Measurements from ENCODE around the gene PPP2R1B. TPM values are rescaled to one million over a fixed set of nuclear protein-coding genes. Genes with fewer than 3 reads are reported as not detected.

PPP2R1B gene
- total RNA-seq: 7.4 TPM
- long read RNA-seq, full-length matches to known transcripts: 5 of 8 reads
- long read RNA-seq, partial matches to known transcripts: 1 of 8 reads
- long read RNA-seq, other reads (novel, unspliced or antisense): 2 of 8 reads

DNA sequence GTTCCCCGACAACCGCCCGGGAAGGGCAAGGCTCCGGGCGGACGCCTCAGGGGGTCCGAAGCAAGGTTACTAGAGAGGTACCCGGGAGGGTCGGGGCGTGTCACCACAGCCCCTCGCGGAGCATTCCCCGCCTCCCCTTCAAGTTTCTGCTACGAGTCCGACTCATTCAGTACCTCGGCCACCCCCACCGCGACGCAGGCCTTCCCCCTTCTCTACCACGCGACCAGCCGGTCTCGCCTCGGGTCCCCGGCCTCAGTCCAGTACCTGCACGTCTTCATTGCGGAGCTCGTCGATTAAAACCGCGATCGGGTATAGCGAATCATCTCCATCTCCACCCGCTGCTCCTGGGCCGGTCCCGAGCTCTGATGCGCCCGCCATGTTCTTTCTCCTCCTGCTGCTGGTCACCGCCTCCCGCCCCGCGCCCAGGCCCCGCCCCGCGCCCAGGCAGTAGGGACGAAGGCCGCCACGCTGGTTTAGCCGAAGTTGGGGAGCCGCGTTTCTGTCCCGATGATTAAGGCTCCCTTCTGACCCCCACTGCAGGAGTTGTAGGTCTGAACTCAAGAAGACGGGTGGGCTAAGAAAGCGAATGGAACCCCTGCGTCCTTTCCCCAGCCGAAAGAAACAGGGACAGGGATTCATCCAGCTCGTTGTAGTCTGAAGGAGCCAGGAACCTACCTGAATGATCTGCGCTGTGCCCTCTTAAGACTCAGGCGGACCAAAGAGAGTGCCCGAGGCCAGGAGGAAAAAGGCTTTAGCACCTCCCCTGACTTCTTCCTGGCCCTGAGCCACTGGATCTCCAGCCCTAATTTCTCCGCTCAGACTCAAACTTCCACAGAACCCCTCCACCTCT lies at the start of gene PPP2R1B:
Gene PPP2R1B, minus strand, starts transcription at position 406 of the 850 bp plus-strand sequence. Its CDS starts 28 bp downstream, at position 378.
- ATAC-seq (peak; percentile 99), DNase-seq (peak; percentile 81)
- intact Hi-C loops (cut with micrococcal nuclease): loop anchor here (10.0 kb wide), 1 partner anchor 79 kb away; no protein-coding TSS in a partner anchor

DNA sequence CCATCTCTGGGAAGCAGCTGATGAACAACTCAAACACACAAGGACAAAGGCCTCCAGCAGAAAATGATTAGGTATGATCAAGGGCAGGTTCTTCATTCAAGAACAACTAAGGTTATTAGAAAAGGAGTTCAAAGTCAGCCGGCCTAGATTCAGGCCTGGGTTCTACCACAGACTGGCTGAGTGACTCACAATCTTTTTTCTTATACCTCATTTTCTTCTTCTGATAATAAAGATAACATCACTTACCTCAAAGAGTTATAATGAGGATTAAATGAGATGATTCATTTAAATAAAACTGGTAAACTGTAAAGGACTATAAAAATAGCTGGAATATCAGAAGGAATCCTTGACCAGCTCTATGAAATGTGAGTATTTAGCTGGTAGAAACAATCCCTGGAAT lies 49.3 kb upstream of the PPP2R1B start:
- intact Hi-C loops (cut with micrococcal nuclease): no loop called here
- DNase-seq (no peak), ATAC-seq (no peak)

DNA sequence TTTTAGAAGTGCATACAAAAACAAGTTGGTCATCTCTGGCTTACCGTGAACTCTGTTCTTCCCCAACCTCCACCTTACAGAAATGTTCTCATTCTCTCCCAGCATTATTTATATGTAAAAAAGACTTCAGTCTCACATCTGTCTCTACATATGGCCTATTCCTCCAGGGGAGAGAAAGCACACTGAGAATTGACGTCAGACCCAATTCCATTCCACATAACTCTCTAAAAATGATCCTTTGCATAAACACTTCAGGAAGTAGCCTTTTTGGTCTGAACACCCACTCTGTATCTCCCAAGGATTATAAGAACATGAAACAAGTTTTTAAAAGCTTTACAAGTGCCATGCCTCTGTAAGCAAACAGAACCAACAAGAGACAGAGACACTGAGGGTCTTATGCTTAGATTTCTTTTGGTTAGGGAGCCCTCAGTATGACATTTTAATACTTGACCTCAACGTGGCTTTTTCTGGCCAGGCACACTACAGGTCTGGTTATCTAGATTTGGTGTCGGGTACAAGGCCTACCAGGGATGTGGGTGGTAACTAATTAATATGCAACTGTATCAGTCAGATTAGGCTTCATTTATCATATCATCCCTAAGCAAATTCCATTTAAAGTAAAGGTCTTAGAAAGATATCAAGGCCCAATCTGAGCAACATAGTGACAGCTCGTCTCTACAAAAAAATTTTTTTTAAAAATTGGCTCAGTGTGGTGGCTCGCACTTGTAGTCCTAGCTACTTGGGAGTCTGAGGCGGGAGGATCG lies 48.5 kb upstream of the PPP2R1B start:
- DNase-seq: no peak
- ATAC-seq: no peak

DNA sequence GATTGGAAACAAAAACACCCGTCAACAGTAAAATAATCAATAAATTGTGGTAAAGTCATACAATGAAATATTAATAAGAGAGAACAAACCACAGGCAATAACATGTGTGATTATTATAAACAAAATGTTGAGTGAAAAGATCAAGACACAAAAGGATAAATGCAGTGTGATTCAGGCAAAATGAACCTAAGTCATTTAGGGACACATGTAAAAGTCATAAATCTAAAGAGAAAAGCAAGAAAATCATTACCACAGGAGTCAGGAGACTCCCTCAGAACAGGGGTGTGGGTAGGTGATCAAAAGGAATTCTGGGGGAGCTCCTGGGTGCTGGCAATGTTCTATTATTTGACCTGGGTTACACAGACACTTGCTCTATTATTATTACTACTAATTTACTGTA lies 47.9 kb upstream of the PPP2R1B start:
- intact Hi-C loops (cut with micrococcal nuclease): no loop called here
- no peak for DNase-seq
- ATAC-seq: no peak

More for the DNA sequence above, 48.5 kb upstream of the PPP2R1B start:
- intact Hi-C loops (cut with micrococcal nuclease): no loop called here

DNA sequence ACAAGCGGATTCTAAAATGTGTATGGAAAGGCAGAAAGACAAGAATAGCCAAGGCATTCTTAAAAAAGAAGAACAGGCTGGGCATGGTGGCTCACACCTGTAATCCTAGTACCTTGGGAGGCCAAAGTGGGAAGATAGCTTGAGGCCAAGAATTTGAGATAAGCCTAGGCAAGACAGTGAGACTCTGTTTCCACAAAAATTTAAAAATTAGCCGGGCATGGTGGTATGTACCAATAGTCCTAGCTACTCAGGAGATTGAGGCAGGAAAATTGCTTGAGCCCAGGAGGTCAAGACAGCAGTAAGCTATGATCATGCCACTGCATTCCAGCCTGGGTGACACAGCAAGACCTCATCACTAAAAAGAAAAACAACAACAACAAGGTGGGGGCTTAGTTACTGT lies 46.0 kb upstream of the PPP2R1B start:
- intact Hi-C loops (cut with micrococcal nuclease): no loop called here
- DNase-seq: no peak
- ATAC-seq: no peak

DNA sequence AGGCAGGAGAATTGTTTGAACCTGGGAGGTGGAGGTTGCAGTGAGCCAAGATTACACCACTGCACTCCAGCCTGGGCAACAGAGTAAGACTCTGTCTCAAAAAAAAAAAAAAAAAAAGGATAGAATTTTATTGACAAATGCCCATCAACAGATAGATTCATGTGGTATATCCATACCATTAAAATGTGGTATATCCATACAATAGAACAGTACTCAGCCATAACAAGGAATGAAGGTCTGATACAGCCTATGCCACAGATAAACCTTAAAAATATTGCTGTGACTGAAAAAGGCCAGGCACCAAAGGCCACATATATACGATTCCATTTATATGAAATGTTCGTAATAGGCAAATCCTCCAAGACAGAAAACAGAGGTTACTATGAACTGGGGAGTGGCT lies 45.3 kb upstream of the PPP2R1B start:
- DNase-seq (no peak), ATAC-seq (no peak)
- intact Hi-C loops (cut with micrococcal nuclease): no loop called here

DNA sequence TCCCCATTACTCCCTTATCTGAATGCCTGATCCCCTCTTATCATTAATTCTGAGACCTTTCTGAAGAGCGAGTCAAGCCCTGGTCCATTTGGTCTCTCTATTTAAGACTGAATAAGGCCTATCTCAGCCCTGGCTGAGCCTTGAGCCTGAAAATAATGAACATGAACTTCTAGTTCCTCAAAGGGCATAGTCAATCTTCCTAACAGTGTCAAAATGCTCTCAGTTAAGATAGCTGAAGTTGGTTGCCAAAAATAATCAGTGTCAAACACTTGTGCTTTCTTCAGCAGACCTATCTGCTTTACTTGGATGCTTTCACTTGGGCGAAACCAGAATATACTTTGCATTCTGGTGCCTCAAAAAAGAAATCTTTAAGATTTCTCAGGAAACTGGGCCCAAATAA lies 42.6 kb upstream of the PPP2R1B start:
- no peak for DNase-seq
- intact Hi-C loops (cut with micrococcal nuclease): no loop called here
- peak; percentile 84 for ATAC-seq

DNA sequence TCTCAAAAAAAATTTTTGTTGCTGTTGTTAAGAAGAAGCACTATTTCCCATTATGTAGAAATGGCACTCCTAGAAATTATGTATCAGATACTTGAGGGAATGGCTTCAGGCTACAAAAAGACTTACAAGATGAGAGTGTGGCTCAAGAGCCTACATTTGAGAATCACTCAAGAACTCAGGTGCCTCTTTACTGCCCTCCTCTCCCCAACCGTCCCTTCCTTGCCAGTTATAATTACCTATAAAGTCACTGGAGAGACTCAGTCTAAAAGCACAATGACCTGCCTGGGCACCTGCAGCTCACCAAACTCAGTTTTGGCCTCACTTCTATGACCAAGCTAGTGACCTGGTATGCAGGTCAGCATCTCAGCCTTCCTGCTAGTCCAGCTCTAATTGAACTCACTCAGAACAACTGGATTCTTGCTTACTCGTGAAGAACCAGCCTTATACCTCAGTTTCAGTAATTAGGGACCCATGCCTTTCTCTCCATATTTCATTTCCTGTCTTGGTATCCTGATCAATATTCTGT lies 41.9 kb upstream of the PPP2R1B start:
- ATAC-seq: no peak
- intact Hi-C loops (cut with micrococcal nuclease): no loop called here
- DNase-seq: no peak

DNA sequence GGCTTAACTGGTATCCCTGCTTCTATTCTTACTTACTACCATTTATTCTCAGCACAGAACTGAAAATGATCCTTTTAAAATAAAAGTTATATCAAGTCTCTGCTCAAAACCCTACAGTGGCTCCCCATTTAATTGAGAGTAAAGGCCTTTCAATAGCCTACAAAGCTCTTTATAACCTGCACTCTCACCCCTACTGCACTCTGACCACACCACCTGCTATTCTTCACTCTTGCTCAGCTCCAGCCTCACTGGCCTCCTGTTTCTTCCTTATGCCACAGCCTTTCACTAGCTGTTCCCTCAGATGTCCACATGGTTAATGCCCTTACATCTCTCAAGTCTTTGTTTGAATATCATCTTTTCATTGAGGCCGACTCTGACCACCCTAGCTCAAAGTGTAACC lies 40.9 kb upstream of the PPP2R1B start:
- no peak for ATAC-seq
- intact Hi-C loops (cut with micrococcal nuclease): no loop called here
- DNase-seq: no peak

DNA sequence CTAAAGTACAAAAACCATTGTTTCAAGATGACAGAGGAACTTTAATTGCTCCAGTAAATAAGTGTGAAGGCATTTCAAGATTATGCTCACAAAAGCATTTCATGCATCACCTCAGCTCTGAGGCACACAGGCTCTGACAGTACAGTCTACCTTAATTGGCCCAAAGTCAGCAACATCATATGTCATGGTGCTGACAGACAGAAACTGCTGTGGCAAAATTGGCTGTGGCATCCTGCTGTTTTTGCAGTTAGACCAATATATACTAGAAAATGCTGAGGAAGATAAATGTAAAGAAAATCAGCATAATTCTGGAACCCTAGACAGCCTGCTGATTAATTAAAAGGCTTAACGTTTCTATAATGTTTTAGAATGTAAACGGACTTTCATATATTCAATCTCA lies 34.9 kb upstream of the PPP2R1B start:
- ATAC-seq (peak; percentile 70), DNase-seq (no peak)
- intact Hi-C loops (cut with micrococcal nuclease): no loop called here

DNA sequence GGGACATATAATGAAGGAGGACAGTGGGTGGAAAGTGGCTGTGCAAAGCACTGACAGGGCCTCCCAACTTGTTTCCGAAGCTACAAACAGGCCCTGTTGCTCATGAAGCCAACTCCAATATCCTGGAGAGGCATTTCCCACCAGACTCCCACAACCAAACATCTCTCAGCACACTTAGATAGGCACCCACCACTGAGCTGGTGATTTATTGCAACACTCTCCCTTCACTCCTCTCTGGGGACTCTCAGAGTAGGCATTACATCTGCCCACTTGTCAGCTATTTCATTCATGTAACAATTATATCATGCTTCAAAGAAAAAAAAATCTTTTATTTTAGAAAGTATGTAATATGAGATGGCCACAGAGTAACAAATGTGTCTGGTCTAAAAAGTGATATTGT lies 32.1 kb upstream of the PPP2R1B start:
- intact Hi-C loops (cut with micrococcal nuclease): no loop called here

DNA sequence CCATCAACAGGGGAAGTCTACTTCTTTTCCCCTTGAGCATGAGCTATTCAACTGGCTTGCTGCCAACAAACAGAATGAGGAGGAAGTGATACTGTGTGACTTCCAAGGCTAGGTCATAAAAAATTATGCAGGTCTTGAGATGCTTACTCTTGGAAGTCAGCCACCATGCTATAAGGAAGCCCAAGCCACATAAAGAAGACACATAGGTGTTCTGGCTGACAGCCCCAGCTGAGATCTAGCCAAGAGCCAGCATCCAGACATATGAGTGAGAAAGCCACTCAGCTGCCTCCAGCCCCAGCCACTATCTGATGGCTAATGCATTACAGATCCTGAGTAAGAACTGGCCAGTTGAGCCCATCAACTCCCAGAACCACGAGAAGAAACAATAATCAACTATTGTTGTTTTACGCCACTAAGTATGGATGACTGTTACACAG lies 31.0 kb upstream of the PPP2R1B start:
- peak; percentile 17 for ATAC-seq
- DNase-seq: no peak
- intact Hi-C loops (cut with micrococcal nuclease): no loop called here

More for the DNA sequence above, 32.1 kb upstream of the PPP2R1B start:
- ATAC-seq: no peak
- no peak for DNase-seq

DNA sequence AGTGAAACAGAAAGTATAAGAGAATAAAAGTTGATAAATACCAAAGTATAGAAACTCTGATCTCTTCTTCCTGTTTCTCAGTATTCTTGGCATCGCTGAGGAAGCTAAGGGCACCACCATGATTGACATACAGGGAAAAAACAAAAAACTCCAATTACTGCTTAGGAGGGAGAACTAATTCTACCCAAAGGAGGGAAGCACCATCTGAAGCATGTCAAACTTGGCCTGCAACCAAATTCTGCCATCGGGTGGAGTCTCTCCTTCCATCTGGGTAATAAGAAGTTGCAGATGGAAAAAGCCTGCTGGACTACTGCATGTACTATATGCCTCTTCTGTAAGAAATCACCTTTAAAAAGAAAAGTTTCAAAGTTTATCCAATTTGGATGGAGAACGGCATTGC lies 30.5 kb upstream of the PPP2R1B start:
- intact Hi-C loops (cut with micrococcal nuclease): no loop called here
- DNase-seq (no peak), ATAC-seq (no peak)

DNA sequence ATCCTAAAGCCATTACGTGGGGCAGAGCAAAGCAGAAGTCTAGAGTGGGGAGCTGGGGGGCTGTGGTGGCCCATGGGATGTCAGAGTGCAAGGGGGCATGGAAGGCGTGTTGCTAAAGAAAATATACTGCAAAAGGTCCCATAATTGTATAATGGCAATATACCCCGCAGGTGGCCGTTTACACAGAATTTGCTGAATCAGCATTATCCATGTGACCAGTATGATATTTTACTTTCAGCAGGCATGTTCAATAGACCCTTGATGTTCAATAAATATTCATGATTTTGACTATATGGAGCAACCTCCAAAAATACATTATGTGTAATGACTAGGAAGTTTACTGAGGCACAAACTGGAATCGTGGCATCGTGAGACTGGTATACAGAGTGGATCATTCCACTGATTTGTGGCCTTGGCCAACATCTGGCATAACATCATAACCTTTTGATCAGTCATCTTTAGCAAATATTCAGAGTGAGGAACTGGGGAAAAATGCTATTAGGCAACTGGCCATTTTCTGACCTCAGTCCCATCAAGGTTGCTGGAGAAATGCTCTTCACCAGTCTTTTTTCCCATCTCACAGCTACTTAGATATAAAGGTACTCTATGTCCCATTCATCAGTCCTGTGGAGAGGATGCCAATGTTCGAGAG lies 29.3 kb upstream of the PPP2R1B start:
- DNase-seq (no peak), ATAC-seq (no peak)
- intact Hi-C loops (cut with micrococcal nuclease): no loop called here

DNA sequence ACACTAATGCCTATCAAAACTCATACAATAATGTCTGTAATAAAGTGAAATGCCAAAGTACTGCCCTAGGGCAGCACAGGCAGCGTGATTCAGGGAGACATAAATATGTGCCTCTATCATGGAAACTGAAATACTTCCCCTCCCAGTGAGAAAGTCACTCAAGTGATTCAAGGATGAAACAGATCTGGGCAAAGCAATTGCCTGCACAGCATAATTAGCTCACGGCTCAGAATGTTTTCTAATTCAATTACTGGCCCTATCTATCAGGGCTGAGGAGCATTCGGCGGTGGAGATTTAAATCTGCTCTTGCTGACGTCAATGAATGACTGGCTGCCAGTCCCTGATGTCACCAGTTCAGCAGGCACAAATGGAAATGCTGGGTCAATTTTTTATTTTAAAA lies 27.7 kb upstream of the PPP2R1B start:
- ATAC-seq: peak; percentile 59
- intact Hi-C loops (cut with micrococcal nuclease): no loop called here
- DNase-seq: no peak

DNA sequence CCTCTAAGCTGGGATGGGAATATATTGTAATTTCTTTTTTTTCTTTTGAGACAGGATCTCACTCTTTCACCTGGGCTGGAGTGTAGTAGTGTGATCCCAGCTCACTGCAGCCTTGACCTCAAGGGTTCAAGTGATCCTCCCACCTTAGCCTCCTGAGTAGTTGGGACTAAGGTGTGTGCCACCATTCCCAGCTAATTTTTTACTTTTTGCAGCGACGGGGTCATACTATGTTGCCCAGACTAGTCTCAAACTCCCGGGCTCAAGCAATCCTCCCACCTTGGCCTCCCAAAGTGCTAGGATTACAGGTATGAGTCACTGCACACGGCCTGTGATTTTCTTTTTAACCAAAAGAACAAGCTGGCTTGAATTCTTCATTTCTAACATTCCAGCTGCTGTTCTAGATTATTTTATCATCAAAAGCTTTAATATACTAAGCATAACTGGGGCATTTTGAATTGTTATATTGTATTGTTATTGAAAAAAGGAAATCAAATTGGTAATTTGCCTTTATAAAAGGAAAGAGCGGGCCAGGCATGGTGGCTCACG lies 26.8 kb upstream of the PPP2R1B start:
- intact Hi-C loops (cut with micrococcal nuclease): no loop called here
- no peak for ATAC-seq
- no peak for DNase-seq

DNA sequence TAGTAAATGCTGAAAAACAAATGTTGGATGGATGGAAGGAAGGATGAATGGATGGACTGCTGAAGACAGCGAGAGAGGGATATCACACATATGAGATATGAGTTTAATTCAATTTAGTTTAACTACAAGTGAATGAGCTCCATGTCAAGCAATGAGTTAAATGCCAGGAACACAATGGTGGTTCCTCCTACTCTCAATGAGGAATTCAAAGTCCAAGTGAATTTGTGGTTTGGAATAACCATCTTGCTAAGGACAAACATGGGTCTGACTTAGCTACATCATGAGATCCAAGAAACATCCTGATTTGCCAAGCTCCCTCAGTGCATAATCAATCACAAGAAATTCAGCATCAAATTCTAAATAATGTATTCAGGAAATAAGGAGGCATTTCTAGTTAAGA lies 26.1 kb upstream of the PPP2R1B start:
- ATAC-seq (no peak), DNase-seq (no peak)
- intact Hi-C loops (cut with micrococcal nuclease): no loop called here

DNA sequence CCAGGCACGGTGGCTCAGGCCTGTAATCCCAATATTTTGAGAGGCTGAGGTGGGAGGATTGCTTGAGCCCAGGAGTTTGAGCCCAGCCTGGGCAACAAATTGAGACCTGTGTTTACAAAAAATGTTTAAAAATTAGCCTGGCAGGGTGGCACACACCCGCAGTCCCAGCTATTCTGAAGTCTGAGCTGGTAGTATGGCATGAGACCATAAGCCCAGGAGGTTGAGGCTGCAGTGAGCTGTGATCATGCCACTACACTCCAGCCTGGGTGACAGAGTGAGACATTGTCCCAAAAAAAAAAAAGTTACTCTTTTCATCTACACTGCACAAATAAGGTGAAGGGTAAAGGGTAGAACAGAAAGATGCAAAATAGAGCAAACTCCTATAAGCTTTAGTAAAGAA lies 22.3 kb upstream of the PPP2R1B start:
- intact Hi-C loops (cut with micrococcal nuclease): no loop called here
- peak; percentile 4 for ATAC-seq
- DNase-seq: no peak

DNA sequence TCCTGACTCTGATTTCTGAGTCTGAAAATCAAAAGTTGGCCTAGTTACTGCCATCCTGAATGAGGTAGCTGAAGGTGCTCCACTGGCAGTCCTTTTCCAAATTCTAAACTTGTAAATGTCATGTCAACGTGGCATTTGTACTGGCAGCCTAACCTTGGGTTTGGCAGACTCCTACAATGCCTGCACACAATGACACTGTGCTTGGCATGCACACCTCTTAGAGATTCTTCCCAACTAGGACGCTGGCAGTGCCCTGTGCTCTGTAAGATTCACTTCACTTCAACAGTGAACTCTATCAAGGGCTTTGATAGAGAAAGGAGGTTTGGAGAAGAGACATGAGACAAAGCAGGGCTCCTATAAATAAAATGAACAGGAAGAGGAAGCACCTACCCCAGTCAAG lies 21.9 kb upstream of the PPP2R1B start:
- ATAC-seq (peak; percentile 93), DNase-seq (peak; percentile 75)
- intact Hi-C loops (cut with micrococcal nuclease): no loop called here

All from left ventricle myocardium superior (tissue), 1 donor.